ENCODE results near the gene LRRC30.

GRCh38 chr18:7197854-7198253 lies 33.0 kb upstream of the LRRC30 start:
- TF ChIP-seq CHD2 (IDR thresholded peaks at IDR 0.05; ENCODE audit: low read depth, low read length) (no peak), ZBTB2 (CRISPR knock-in tag; IDR thresholded peaks at IDR 0.05; ENCODE audit: low read depth) (no peak), RAD21 (CRISPR knock-in tag; IDR thresholded peaks at IDR 0.05) (no peak), ZNF263 (CRISPR knock-in tag; IDR thresholded peaks at IDR 0.05) (no peak), ZFP36 (IDR thresholded peaks at IDR 0.05; ENCODE audit: borderline replicate concordance, low read depth, low read length, partially characterized antibody) (no peak), POLR2AphosphoS5 (IDR thresholded peaks at IDR 0.05; ENCODE audit: low read depth, low read length) (no peak), ZNF652 (CRISPR knock-in tag; IDR thresholded peaks at IDR 0.05; ENCODE audit: borderline replicate concordance, low read depth) (no peak)
